HG02973 (cell line): ENCODE measurements around the gene FAM53A.
"Not testable (repeated sequence)": the region's sequence is repeated elsewhere in the genome, so short reads cannot be mapped to it uniquely, and the experiment has no call there.

Source experiments
- ATAC-seq: cut with Tn5 transposase; IDR thresholded peaks from one replicate; pipeline ENCODE4 v1.9.1; 2021; ENCODE audit warnings: moderate library complexity; ENCODE audit not compliant: unreplicated experiment

Gene FAM53A

GRCh38 chr4:1608196-1608820 lies 75.8 kb downstream of the FAM53A start:
- no peak for ATAC-seq

- ATAC-seq: not testable (repeated sequence)
Observed at GRCh38 chr4:1607436-1608195, 76.5 kb downstream of the FAM53A start.

- ATAC-seq: no peak
Observed at GRCh38 chr4:1604706-1605205, 79.4 kb downstream of the FAM53A start.

- no peak for ATAC-seq
Observed at GRCh38 chr4:1604181-1604705, 79.9 kb downstream of the FAM53A start.

GRCh38 chr4:1603413-1604135 lies 80.5 kb downstream of the FAM53A start:
- ATAC-seq: no peak

DNA sequence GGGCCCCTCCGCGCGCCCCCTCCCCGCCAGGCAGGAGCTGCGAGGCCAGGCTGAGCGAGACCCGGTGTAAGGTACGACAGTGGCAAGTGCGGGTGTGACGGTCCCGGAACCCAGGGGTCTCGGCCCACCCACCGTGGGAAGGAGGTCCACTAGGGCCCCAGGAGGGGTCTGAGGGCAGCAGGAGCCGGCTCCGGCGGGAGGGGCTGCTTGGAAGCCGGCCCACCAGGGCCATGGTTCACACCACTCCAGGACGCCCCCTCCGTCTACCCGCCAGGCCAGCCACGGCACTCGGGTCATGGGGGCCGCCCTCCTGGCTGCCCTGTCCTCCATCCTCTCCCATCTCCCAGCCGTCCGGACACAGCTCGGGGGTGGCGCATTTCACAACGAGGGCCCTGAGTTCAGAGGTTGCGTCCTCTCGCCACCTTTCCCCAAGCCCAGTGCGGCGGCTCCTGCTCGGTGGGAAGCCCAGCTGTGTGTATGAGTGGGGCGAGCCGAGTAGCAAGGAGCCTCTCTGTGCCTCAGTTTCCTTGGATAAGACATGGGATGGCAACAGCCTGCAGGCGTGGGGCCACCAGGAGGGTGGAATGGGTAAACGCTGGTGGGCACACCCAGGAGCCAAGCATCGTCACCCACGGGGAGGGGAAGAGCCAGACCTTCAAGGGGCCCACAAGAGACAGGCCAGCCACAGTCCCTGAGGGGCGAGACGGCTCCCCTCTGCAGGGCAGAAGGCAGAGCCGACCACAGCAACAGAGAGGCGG lies 81.3 kb downstream of the FAM53A start:
- no peak for ATAC-seq

DNA sequence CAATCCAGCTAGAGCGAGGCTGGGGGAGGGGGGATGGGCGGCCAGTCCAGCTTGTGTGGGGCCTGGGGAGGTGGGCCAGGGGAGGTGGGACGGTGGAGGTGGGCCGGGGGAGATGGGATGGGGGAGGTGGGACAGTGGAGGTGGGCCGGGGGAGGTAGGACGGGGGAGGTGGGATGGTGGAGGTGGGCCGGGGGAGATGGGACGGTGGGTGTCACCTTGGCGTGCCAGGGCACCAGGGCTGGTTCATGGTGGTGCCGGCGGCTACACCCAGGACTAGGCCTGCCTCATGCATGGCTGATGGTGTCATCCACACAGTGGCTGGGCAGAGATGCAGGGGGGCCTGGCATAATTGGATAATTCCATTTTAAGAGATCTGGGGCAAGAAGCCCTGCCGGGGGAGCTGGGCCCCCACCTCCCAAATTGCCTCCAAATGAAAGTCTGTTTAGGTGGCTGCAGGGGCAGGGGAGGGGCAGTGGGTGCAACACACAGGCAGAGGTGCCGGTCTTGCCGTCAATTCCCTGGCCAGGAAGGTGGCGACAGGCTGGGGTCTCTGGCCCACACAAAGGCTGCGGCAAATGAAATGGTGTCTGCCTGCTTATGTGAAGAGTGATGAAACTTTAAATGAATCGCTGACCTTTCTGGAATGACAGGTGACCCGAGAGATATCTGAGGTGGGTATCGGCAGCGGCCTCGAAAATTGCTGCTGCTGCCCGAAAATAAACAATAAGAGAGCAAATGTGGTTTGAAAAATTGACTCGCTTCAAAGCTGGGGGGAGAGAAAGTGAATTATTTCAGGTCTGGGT lies 82.1 kb downstream of the FAM53A start:
- ATAC-seq: no peak

DNA sequence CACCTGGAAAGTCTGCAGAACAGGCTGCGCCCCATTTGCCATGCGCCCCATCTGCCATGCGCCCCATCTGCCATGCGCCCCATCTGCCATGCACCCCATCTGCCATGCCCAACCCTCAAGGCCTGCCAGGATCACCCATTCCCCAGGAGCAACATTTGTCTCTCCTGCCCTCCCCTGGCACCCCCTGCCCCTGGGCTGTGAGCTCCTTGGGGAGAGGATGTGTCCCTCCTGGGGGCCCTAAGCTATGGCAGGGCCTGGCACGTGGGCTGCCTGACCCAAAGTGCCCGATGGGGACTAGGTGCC lies 82.6 kb downstream of the FAM53A start:
- ATAC-seq: no peak

GRCh38 chr4:1600811-1601532 lies 83.1 kb downstream of the FAM53A start:
- ATAC-seq: no peak

DNA sequence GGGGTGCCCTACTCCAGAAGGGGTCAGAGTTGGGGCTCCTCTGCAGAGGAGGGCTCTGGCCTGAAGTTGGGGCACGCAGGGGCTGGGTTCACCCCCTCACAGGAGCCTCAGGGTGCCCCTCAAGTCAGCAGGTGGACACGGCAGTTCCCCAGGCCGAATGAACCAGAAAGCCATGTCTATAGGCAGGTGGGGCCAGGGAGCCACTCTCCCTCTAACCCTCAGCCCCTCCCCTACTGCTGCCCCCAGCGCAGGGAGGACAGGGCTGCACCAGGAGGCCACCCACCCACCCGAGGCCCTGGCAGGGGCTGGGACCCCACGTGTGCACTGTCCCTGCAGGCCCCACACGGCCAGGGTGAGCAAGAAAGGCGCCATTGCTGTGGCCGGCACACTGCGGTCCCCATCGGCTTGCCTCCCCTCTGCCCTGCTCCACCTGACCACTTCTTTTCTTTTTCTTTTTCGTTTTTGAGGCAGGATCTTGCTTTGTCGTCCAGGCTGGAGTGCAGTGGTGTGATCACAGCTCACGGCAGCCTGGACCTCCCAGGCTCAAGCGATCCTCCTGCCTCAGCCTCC lies 83.8 kb downstream of the FAM53A start:
- ATAC-seq: no peak

GRCh38 chr4:1599491-1600210 lies 84.5 kb downstream of the FAM53A start:
- ATAC-seq: no peak

DNA sequence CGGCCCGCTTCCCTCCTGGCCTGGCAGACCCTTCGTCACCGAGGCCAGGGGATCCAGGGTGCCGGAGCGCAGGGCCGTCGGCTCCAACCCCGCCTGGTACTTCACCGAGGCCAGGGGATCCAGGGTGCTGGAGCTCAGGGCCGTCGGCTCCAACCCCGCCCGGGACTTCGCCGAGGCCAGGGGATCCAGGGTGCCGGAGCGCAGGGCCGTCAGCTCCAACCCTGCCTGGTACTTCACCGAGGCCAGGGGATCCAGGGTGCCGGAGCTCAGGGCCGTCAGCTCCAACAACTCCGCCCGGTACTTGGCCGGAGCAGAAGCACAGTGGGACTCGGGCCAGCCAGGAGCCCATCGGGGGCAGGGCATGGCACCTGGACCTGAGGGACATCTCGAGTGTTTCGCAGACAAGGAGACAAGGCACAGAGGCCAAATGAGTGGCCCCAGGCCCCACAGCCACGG lies 85.1 kb downstream of the FAM53A start:
- ATAC-seq: no peak

DNA sequence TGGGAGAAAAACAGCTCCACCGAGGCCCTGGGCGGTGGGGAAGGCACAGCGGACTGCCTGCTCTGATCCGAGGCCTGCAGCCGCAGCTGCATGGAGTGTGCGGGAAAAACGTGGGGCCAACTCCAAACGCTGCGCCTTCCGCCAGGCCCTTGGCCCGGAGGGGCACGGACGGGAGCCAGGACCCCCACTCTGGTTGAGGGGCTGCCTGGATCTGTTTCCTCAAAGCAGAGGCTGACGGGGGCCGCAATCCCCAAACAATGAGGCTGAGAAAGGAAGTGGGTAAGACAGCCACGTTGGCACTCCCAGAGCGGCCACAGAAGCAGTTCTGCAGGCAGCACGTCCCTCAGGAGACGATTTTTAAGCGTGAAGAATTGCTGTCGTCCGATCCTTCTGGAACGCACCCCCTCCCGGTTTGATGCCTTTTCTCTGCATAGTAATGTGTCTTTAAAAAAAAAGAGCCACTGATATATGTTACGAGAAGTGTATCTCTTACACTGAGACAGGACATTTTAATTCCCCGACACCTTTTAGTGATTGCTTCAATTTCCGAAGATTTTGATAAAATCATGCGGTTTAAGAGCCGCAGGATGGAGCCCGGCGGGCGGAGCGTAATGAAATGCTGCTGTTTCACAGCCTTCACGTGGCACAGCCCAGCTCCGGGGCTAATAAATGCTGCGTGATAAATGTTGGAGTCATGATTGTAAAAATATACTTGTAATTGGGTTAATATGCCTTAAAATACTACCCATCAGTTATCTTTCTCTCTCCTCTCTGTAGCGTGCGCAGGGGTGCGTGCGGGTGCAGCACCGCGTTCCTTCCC lies 85.7 kb downstream of the FAM53A start:
- ATAC-seq: no peak

GRCh38 chr4:1597021-1597931 lies 86.8 kb downstream of the FAM53A start:
- no peak for ATAC-seq

GRCh38 chr4:1596393-1596792 lies 87.7 kb downstream of the FAM53A start:
- ATAC-seq: no peak

GRCh38 chr4:1595789-1596325 lies 88.3 kb downstream of the FAM53A start:
- ATAC-seq: no peak
